HG02642 (cell line): Measurements from ENCODE around the gene PROCA1.
"Not testable (repeated sequence)": the region's sequence is repeated elsewhere in the genome, so short reads cannot be mapped to it uniquely, and the experiment has no call there.

Experiments used
- ATAC-seq: cut with Tn5 transposase; IDR thresholded peaks from one replicate; pipeline ENCODE4 v1.9.1; 2021; ENCODE audit warnings: mild to moderate bottlenecking; ENCODE audit not compliant: unreplicated experiment, poor library complexity

Gene PROCA1

GRCh38 chr17:28744972-28745785, 33.5 kb upstream of the PROCA1 start:
- no peak for ATAC-seq

GRCh38 chr17:28744104-28744971, 32.6 kb upstream of the PROCA1 start:
- peak; percentile 36 for ATAC-seq

- ATAC-seq: peak; percentile 70
Observed at GRCh38 chr17:28743243-28744103, 31.8 kb upstream of the PROCA1 start, which contains the start of gene TRAF4. TRAF4 (plus strand) TSS chr17:28744011; CDS start chr17:28744113, 102 bp downstream.

- no peak for ATAC-seq
Observed at GRCh38 chr17:28741358-28742349, 30.0 kb upstream of the PROCA1 start.

GRCh38 chr17:28740406-28741357, 29.0 kb upstream of the PROCA1 start:
- no peak for ATAC-seq

- ATAC-seq: peak; percentile 29
Observed at GRCh38 chr17:28738680-28739384, 27.1 kb upstream of the PROCA1 start.

GRCh38 chr17:28737770-28738679, 26.3 kb upstream of the PROCA1 start:
- peak; percentile 63 for ATAC-seq

- no peak for ATAC-seq
Observed at GRCh38 chr17:28737316-28737715, 25.6 kb upstream of the PROCA1 start.

- ATAC-seq: not testable (repeated sequence)
Observed at GRCh38 chr17:28735913-28736769, 24.5 kb upstream of the PROCA1 start.

GRCh38 chr17:28735242-28735722, 23.6 kb upstream of the PROCA1 start:
- ATAC-seq: no peak

- ATAC-seq: no peak
Observed at GRCh38 chr17:28734712-28735241, 23.1 kb upstream of the PROCA1 start.

GRCh38 chr17:28733346-28733745, 21.7 kb upstream of the PROCA1 start:
- no peak for ATAC-seq

GRCh38 chr17:28729950-28730330, 18.3 kb upstream of the PROCA1 start:
- ATAC-seq: no peak

GRCh38 chr17:28728364-28729200, 16.9 kb upstream of the PROCA1 start, which contains the start of gene NEK8:
NEK8 (plus strand) TSS chr17:28728788; CDS start chr17:28728814, 26 bp downstream.
- ATAC-seq: peak; percentile 49
